NT2/D1 (cell line): ENCODE data around the gene GPR3.

Experiments used
- DNase-seq: peaks from one replicate; pipeline ENCODE4 v3.0.0-alpha.2; 2011; ENCODE audit warnings: low read depth, low spot score
- H3K27me3 ChIP-seq: 2 replicates; pipeline ENCODE4 v1.6.0; 2011; ENCODE audit warnings: mild to moderate bottlenecking; ENCODE audit not compliant: insufficient read length, insufficient read depth
- H3K36me3 ChIP-seq: 2 replicates; pipeline ENCODE4 v1.6.1; 2011; ENCODE audit warnings: mild to moderate bottlenecking, low read length, mixed read lengths; ENCODE audit not compliant: insufficient read depth, insufficient read length
- H3K4me1 ChIP-seq: 2 replicates; pipeline ENCODE4 v1.5.1; 2011; ENCODE audit not compliant: insufficient read depth, insufficient read length
- H3K4me3 ChIP-seq: 2 replicates; pipeline ENCODE4 v1.5.1; 2011; ENCODE audit warnings: low read depth; ENCODE audit not compliant: insufficient read length
- H3K9ac ChIP-seq: 2 replicates; pipeline ENCODE4 v1.6.0; 2011; ENCODE audit warnings: low read depth; ENCODE audit not compliant: insufficient read length
- H3K9me3 ChIP-seq: 2 replicates; pipeline ENCODE4 v1.5.1; 2011; ENCODE audit warnings: mild to moderate bottlenecking, low read length; ENCODE audit not compliant: insufficient read depth
- SUZ12 ChIP-seq: IDR thresholded peaks from 2 replicates; pipeline ENCODE4 v1.6.1; 2011; ENCODE audit not compliant: insufficient read length, insufficient read depth; ENCODE audit errors: extremely low read depth
- YY1 ChIP-seq: IDR thresholded peaks from 2 replicates; pipeline ENCODE4 v1.6.1; 2011; ENCODE audit not compliant: insufficient read length, insufficient read depth
- ZNF274 ChIP-seq: IDR thresholded peaks from 2 replicates; pipeline ENCODE4 v1.6.1; 2011; ENCODE audit warnings: mild to moderate bottlenecking, low read depth, low read length

Gene GPR3

GRCh38 chr1:27394925-27395324, 2.5 kb downstream of the GPR3 start:
- Histone ChIP-seq H3K9me3 (no peaks in the 10 kb centered on the region), H3K36me3 (peaks cover 13% of the 10 kb centered on the region), H3K4me3 (no peak overlapping the region), H3K27me3 (peaks cover 12% of the 10 kb centered on the region), H3K4me1 (peaks cover 51% of the 10 kb centered on the region), H3K9ac (no peak overlapping the region)
- DNase-seq, result no peak
- no peak for TF ChIP-seq ZNF274
- no peak for TF ChIP-seq YY1
- TF ChIP-seq SUZ12, result no peak

GRCh38 chr1:27395441-27396195, 3.2 kb downstream of the GPR3 start:
- TF ChIP-seq ZNF274 (no peak), SUZ12 (no peak), YY1 (no peak)
- no peaks in the 10 kb centered on the region for H3K9me3 ChIP-seq
- H3K27me3 ChIP-seq, result peaks cover 7% of the 10 kb centered on the region
- no peak for DNase-seq
- H3K4me3 ChIP-seq, result no peak overlapping the region
- H3K9ac ChIP-seq, result peak overlapping the region; percentile 43
- H3K36me3 ChIP-seq, result peaks cover 13% of the 10 kb centered on the region
- peaks cover 56% of the 10 kb centered on the region for H3K4me1 ChIP-seq

- Histone ChIP-seq H3K4me3 (no peak overlapping the region), H3K27me3 (no peaks in the 10 kb centered on the region), H3K4me1 (peaks cover 47% of the 10 kb centered on the region), H3K36me3 (peaks cover 13% of the 10 kb centered on the region), H3K9me3 (no peaks in the 10 kb centered on the region), H3K9ac (no peak overlapping the region)
- TF ChIP-seq SUZ12 (no peak), YY1 (no peak), ZNF274 (no peak)
- no peak for DNase-seq
These were observed 4.7 kb downstream of the GPR3 start for GRCh38 chr1:27397110-27397509.

GRCh38 chr1:27397749-27398148, 5.3 kb downstream of the GPR3 start:
- Histone ChIP-seq H3K9me3 (no peaks in the 10 kb centered on the region), H3K4me1 (peaks cover 52% of the 10 kb centered on the region), H3K36me3 (peaks cover 13% of the 10 kb centered on the region), H3K27me3 (no peaks in the 10 kb centered on the region), H3K4me3 (no peak overlapping the region), H3K9ac (no peak overlapping the region)
- DNase-seq, result no peak
- TF ChIP-seq YY1 (no peak), SUZ12 (no peak), ZNF274 (no peak)

- peak overlapping the region; percentile 37 for H3K9ac ChIP-seq
- DNase-seq, result no peak
- peaks cover 13% of the 10 kb centered on the region for H3K36me3 ChIP-seq
- H3K4me3 ChIP-seq, result no peak overlapping the region
- no peak for TF ChIP-seq YY1
- TF ChIP-seq ZNF274, result no peak
- TF ChIP-seq SUZ12, result no peak
- no peaks in the 10 kb centered on the region for H3K27me3 ChIP-seq
- no peaks in the 10 kb centered on the region for H3K9me3 ChIP-seq
- H3K4me1 ChIP-seq, result peaks cover 55% of the 10 kb centered on the region
These were observed 6.2 kb downstream of the GPR3 start for GRCh38 chr1:27398405-27399149.

GRCh38 chr1:27399251-27400025, 7.0 kb downstream of the GPR3 start:
- no peaks in the 10 kb centered on the region for H3K9me3 ChIP-seq
- H3K27me3 ChIP-seq, result no peaks in the 10 kb centered on the region
- no peak overlapping the region for H3K4me3 ChIP-seq
- H3K4me1 ChIP-seq, result peaks cover 53% of the 10 kb centered on the region
- no peak for DNase-seq
- no peak for TF ChIP-seq YY1
- TF ChIP-seq ZNF274, result no peak
- TF ChIP-seq SUZ12, result no peak
- H3K36me3 ChIP-seq, result peaks cover 11% of the 10 kb centered on the region
- peak overlapping the region; percentile 37 for H3K9ac ChIP-seq
